Naive thymus-derived CD4-positive, alpha-beta T cell (primary cell): Measurements from ENCODE around the gene TRERF1. TPM values are rescaled to one million over a fixed set of nuclear protein-coding genes. Genes with fewer than 3 reads are reported as not detected.

Experiments used
- ATAC-seq: fragments of 150-1000 bp; cut with Tn5 transposase; 2 replicates; pipeline ENCODE4 v1.10.0; 2021; ENCODE audit warnings: mild to moderate bottlenecking, moderate library complexity
- CTCF ChIA-PET: fragments of 350-600 bp; sonication (Branson Sonifier 250); formaldehyde crosslinking; loops from one replicate; lab custom pipeline; 2021; ENCODE audit warnings: antibody characterized with exemption; lab: Charles Lee
- POLR2A ChIA-PET: fragments of 350-600 bp; sonication (Branson Sonifier 250); formaldehyde crosslinking; loops from one replicate; lab custom pipeline; 2021; ENCODE audit warnings: antibody characterized with exemption, inconsistent platforms; lab: Charles Lee
- DNase-seq, 9 donors: peaks; one replicate each; pipeline versions ENCODE4 v3.0.0 to v3.0.0-alpha.2; 2020 to 2022; ENCODE audit warnings: mixed read lengths in 1 of 9
- H3K27ac ChIP-seq: one replicate; pipeline ENCODE4 v1.7.0; 2013; ENCODE audit warnings: mild to moderate bottlenecking, low read depth, low read length, moderate library complexity
- H3K27me3 ChIP-seq, 2 donors: one replicate each; pipeline ENCODE4 v1.7.0; 2013; ENCODE audit warnings: low read length in 2 of 2, mild to moderate bottlenecking in 2 of 2, moderate library complexity in 2 of 2; ENCODE audit not compliant: control insufficient read depth in 2 of 2, insufficient read depth in 2 of 2
- H3K36me3 ChIP-seq, 3 experiments: 1 replicate in 2 of 3; 2 replicates in 1 of 3; pipeline ENCODE4 v1.7.0; 2013; ENCODE audit warnings: low read length in 3 of 3, mild to moderate bottlenecking in 3 of 3, moderate library complexity in 1 of 3; ENCODE audit not compliant: insufficient read depth in 3 of 3, control insufficient read depth in 2 of 3
- H3K4me1 ChIP-seq, 2 donors: one replicate each; pipeline ENCODE4 v1.7.0; 2013; ENCODE audit warnings: low read length in 2 of 2, mild to moderate bottlenecking in 2 of 2, moderate library complexity in 1 of 2; ENCODE audit not compliant: control insufficient read depth in 2 of 2, insufficient read depth in 2 of 2
- H3K4me3 ChIP-seq: 2 replicates; pipeline ENCODE4 v1.7.0; 2013; ENCODE audit warnings: mild to moderate bottlenecking, low read length
- H3K9me3 ChIP-seq, 3 experiments: 1 replicate in 2 of 3; 2 replicates in 1 of 3; pipeline ENCODE4 v1.7.0; 2013; ENCODE audit warnings: low read length in 3 of 3; ENCODE audit not compliant: control insufficient read depth in 2 of 3
- H3K27ac Mint-ChIP-seq, 9 donors: one replicate each; pipeline ENCODE4 v1.8.0; 2020 to 2022; ENCODE audit warnings: mixed read lengths in 9 of 9, mild to moderate bottlenecking in 8 of 9, moderate library complexity in 5 of 9, inconsistent platforms in 2 of 9
- H3K27me3 Mint-ChIP-seq, 5 donors: one replicate each; pipeline ENCODE4 v1.8.0; 2021 to 2022; ENCODE audit warnings: mixed read lengths in 5 of 5, mild to moderate bottlenecking in 1 of 5
- H3K36me3 Mint-ChIP-seq, 5 donors: one replicate each; pipeline ENCODE4 v1.8.0; 2020 to 2022; ENCODE audit warnings: mixed read lengths in 5 of 5, mild to moderate bottlenecking in 3 of 5, inconsistent platforms in 1 of 5
- H3K4me1 Mint-ChIP-seq, 7 donors: one replicate each; pipeline ENCODE4 v1.8.0; 2020 to 2022; ENCODE audit warnings: mixed read lengths in 7 of 7, mild to moderate bottlenecking in 3 of 7, inconsistent platforms in 1 of 7
- H3K4me3 Mint-ChIP-seq, 10 donors: one replicate each; pipeline ENCODE4 v1.8.0; 2020 to 2022; ENCODE audit warnings: mild to moderate bottlenecking in 10 of 10, mixed read lengths in 10 of 10, moderate library complexity in 6 of 10, inconsistent platforms in 2 of 10
- H3K9me3 Mint-ChIP-seq, 11 donors: one replicate each; pipeline ENCODE4 v1.8.0; 2020 to 2022; ENCODE audit warnings: mixed read lengths in 11 of 11, mild to moderate bottlenecking in 4 of 11, inconsistent platforms in 1 of 11, moderate library complexity in 1 of 11
- intact Hi-C, 2 donors: fragments of 100-400 bp; cut with micrococcal nuclease; formaldehyde crosslinking; loops; one replicate each; pipeline ENCODE4 v1.15.1; 2023
- polyA plus RNA-seq, 2 donors: library from polyadenylated mRNA; unstranded; fragments of 300-500 nt; fragmentation: Illumina TruSeq; gene quantifications; one replicate each; pipeline ENCODE4 v1.2.3, GENCODE V29; 2021
- total RNA-seq, 6 experiments: library from RNA in 5 of 6; stranded (reverse) in 5 of 6; gene quantifications; 1 replicate in 5 of 6; 2 replicates in 1 of 6; pipeline ENCODE4 v1.2.3 and lab custom pipeline; 2021 to 2026

Gene TRERF1
- total and polyA plus RNA-seq, 7 experiments from 2014 or later = 4.8 to 32.4 (median 21.0) TPM

DNA sequence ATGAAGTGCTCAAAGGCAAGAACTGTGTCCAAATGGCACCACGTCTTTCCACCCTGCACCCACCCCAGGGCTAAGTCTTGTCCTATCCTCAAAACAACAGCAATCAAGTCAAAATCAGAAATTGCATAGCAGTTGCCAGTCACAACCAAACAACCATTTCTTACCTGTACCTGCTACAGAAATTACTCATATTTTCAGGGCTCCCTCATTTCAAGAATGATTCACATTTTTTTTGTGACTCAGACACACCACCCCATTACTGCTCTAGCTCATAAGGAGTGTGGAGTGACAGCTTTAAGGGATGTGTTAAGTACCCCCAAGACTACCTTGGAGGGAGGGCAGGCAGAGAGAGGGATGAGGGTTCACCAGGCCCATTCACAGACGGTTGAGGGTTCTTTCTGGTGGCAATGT is 111.7 kb downstream of the TRERF1 start:
- H3K9me3 ChIP-seq = no peaks in the 10 kb centered on the region
- intact Hi-C loops = no loop called here
- H3K9me3 Mint-ChIP-seq = peaks cover 0 to 2% (median 0%) of the 10 kb centered on the region in 11 donors
- peak overlapping the region in 3 of 9 donors; percentile 47 to 79 (median 72) for H3K27ac Mint-ChIP-seq
- peaks cover 0 to 44% (median 17%) of the 10 kb centered on the region in 5 donors for H3K36me3 Mint-ChIP-seq
- POLR2A ChIA-PET = interaction anchor here (0.7 to 1.1 kb wide), 4 partner anchors 26 to 945 kb away, joined by 3 to 4 read pairs (median 3); partner anchors contain the start of gene TRERF1
- no peaks in the 10 kb centered on the region for H3K27me3 Mint-ChIP-seq
- H3K36me3 ChIP-seq = peaks cover 0 to 5% (median 0%) of the 10 kb centered on the region in 3 experiments
- peaks cover 30 to 69% (median 54%) of the 10 kb centered on the region in 7 donors for H3K4me1 Mint-ChIP-seq
- H3K27me3 ChIP-seq = no peaks in the 10 kb centered on the region
- ATAC-seq (no peak), DNase-seq (peak in 1 of 9 donors; percentile 50)
- peaks cover 0 to 12% of the 10 kb centered on the region in 2 donors for H3K4me1 ChIP-seq
- peak overlapping the region in 1 of 10 donors; percentile 37 for H3K4me3 Mint-ChIP-seq
- no peak overlapping the region for H3K4me3 ChIP-seq
- H3K27ac ChIP-seq = no peak overlapping the region
- CTCF ChIA-PET = no interaction called here

DNA sequence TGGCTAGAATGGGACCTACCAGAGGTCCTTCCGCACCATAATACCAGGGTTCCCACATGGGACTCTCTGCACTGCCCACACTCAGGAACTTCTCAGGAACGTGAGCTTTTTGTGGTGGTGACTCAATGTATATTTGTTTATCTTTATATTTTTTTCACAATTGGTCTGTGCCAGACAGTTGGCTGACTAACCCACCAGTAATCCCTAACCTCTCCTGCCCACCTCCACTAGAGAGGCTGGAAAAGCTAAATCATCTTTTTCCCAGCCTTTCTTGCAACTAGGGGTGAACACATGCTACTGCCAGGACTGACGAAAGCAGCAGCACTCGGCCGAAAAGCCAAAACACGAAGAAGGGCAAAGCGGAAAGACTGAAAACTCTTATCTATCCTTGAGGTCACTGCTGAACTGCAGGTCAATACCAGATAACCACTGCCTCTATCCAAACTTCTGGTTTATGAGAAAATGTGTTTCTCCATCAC is 112.9 kb downstream of the TRERF1 start:
- no peak overlapping the region for H3K4me3 ChIP-seq
- Mint-ChIP-seq H3K27ac (peak overlapping the region in 2 of 9 donors; percentile 6 to 35), H3K36me3 (peaks cover 0 to 33% (median 11%) of the 10 kb centered on the region in 5 donors), H3K27me3 (no peaks in the 10 kb centered on the region), H3K4me3 (peak overlapping the region in 1 of 10 donors; percentile 43), H3K4me1 (peaks cover 32 to 66% (median 57%) of the 10 kb centered on the region in 7 donors), H3K9me3 (peaks cover 0 to 2% (median 0%) of the 10 kb centered on the region in 11 donors)
- intact Hi-C loops = no loop called here
- DNase-seq (peak in 1 of 9 donors; percentile 50), ATAC-seq (no peak)
- H3K9me3 ChIP-seq = no peaks in the 10 kb centered on the region
- CTCF ChIA-PET = no interaction called here
- peaks cover 4 to 12% of the 10 kb centered on the region in 2 donors for H3K4me1 ChIP-seq
- H3K27ac ChIP-seq = no peak overlapping the region
- H3K27me3 ChIP-seq = no peaks in the 10 kb centered on the region
- peaks cover 0 to 5% (median 0%) of the 10 kb centered on the region in 3 experiments for H3K36me3 ChIP-seq
- POLR2A ChIA-PET = interaction anchor here (0.9 to 1.1 kb wide), 3 partner anchors 27 to 113 kb away, joined by 3 to 4 read pairs (median 3); partner anchors contain the start of gene TRERF1

GRCh38 chr6:42337985-42338743 is 113.6 kb downstream of the TRERF1 start:
- CTCF ChIA-PET = no interaction called here
- Histone ChIP-seq H3K9me3 (no peaks in the 10 kb centered on the region), H3K27ac (no peak overlapping the region), H3K36me3 (peaks cover 0 to 8% (median 0%) of the 10 kb centered on the region in 3 experiments), H3K4me1 (peaks cover 4 to 12% of the 10 kb centered on the region in 2 donors), H3K4me3 (no peak overlapping the region), H3K27me3 (no peaks in the 10 kb centered on the region)
- Mint-ChIP-seq H3K27ac (peak overlapping the region in 2 of 9 donors; percentile 20 to 60), H3K36me3 (peaks cover 0 to 26% (median 11%) of the 10 kb centered on the region in 5 donors), H3K9me3 (peaks cover 0 to 2% (median 0%) of the 10 kb centered on the region in 11 donors), H3K27me3 (no peaks in the 10 kb centered on the region), H3K4me1 (peaks cover 32 to 67% (median 57%) of the 10 kb centered on the region in 7 donors), H3K4me3 (peak overlapping the region in 1 of 10 donors; percentile 43)
- POLR2A ChIA-PET = no interaction called here
- ATAC-seq = no peak
- DNase-seq = no peak
- intact Hi-C loops = no loop called here

DNA sequence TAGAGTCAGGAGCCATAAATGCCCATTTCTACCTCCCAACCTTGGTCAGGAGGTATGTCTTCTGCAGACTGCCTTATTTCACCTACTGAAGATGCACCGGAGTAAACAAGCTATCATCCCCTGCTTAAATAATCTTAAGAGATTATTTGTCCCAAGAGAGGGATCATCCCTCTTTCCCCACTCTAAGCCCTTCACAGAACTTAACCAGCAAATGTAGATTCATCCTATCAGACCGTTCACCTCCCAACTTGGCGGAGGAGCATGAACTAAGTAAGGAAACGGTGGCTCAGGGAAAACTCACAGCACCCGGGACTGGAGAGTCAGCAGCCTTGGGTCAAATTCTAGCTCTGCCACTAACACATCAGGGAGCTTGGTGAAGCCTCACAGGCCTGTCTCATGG is 115.3 kb downstream of the TRERF1 start:
- ATAC-seq = no peak
- ChIA-PET POLR2A (interaction anchor here (0.6 to 1.1 kb wide), 2 partner anchors 42 to 55 kb away, joined by 3 read pairs; no protein-coding TSS in a partner anchor), CTCF (no interaction called here)
- peaks cover 4 to 10% of the 10 kb centered on the region in 2 donors for H3K4me1 ChIP-seq
- DNase-seq = no peak
- peaks cover 0 to 8% (median 0%) of the 10 kb centered on the region in 3 experiments for H3K36me3 ChIP-seq
- Mint-ChIP-seq H3K27ac (peak overlapping the region in 4 of 9 donors; percentile 12 to 78 (median 18)), H3K4me1 (peaks cover 32 to 71% (median 55%) of the 10 kb centered on the region in 7 donors), H3K36me3 (peaks cover 0 to 24% (median 6%) of the 10 kb centered on the region in 5 donors), H3K4me3 (no peak overlapping the region), H3K9me3 (peaks cover 0 to 1% (median 0%) of the 10 kb centered on the region in 11 donors), H3K27me3 (no peaks in the 10 kb centered on the region)
- no peaks in the 10 kb centered on the region for H3K27me3 ChIP-seq
- H3K4me3 ChIP-seq = no peak overlapping the region
- H3K27ac ChIP-seq = no peak overlapping the region
- no peaks in the 10 kb centered on the region for H3K9me3 ChIP-seq
- intact Hi-C loops = no loop called here

DNA sequence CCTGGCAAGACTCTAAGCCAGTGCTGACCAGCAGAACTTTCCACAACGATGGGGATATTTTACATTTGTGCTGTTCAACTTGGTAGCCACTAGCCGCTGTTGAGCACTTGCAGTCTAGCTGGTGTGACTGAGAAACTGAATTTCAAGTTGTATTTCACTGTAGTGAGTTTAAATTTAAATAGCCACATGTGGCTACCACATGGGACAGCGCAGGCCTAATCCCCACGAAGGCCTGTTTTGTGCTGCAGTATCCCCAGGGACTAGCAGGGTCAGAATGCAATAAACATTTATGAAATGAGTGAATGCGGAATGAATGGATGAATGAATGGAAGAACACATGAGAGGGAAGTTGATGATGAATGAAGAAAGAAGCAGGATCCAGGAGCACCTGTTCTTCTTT is 115.8 kb downstream of the TRERF1 start:
- Histone ChIP-seq H3K4me3 (no peak overlapping the region), H3K27me3 (no peaks in the 10 kb centered on the region), H3K36me3 (peaks cover 0 to 8% (median 0%) of the 10 kb centered on the region in 3 experiments), H3K27ac (no peak overlapping the region), H3K4me1 (peaks cover 4 to 5% of the 10 kb centered on the region in 2 donors), H3K9me3 (no peaks in the 10 kb centered on the region)
- Mint-ChIP-seq H3K36me3 (peaks cover 0 to 24% (median 6%) of the 10 kb centered on the region in 5 donors), H3K27me3 (no peaks in the 10 kb centered on the region), H3K4me3 (no peak overlapping the region), H3K27ac (peak overlapping the region in 3 of 9 donors; percentile 12 to 78 (median 16)), H3K9me3 (peaks cover 0 to 1% (median 0%) of the 10 kb centered on the region in 11 donors), H3K4me1 (peaks cover 36 to 71% (median 54%) of the 10 kb centered on the region in 7 donors)
- ATAC-seq = no peak
- POLR2A ChIA-PET = no interaction called here
- intact Hi-C loops = no loop called here
- no peak for DNase-seq
- CTCF ChIA-PET = no interaction called here

DNA sequence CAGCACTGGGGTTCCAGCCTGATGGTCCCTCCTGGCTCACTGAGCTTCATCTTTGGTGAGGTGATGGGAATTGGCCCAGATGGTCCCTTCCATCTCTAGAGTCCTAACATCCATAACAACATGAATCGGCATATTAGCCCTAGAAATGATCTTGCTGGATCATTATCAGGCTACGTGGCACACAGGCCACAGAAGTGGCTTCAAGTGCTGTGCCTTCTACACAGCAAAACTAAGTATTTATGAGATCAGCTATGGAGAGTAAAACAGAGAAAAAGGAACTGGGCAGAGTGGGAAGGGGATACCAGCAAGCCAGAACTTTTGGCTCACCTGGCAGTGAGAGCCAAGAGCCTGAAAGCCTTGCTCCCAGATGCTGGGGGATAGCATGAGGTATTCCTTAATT is 116.9 kb downstream of the TRERF1 start:
- peak overlapping the region in 2 of 9 donors; percentile 45 to 53 for H3K27ac Mint-ChIP-seq
- peaks cover 0 to 1% (median 0%) of the 10 kb centered on the region in 11 donors for H3K9me3 Mint-ChIP-seq

More for the DNA sequence above, 116.9 kb downstream of the TRERF1 start:
- H3K27me3 ChIP-seq = no peaks in the 10 kb centered on the region
- H3K36me3 Mint-ChIP-seq = peaks cover 0 to 28% (median 6%) of the 10 kb centered on the region in 5 donors
- no peak for ATAC-seq
- POLR2A ChIA-PET = no interaction called here
- peaks cover 0 to 8% (median 0%) of the 10 kb centered on the region in 3 experiments for H3K36me3 ChIP-seq
- H3K27ac ChIP-seq = no peak overlapping the region
- H3K27me3 Mint-ChIP-seq = no peaks in the 10 kb centered on the region
- intact Hi-C loops = no loop called here
- DNase-seq = no peak
- no peak overlapping the region for H3K4me3 Mint-ChIP-seq
- peaks cover 37 to 68% (median 48%) of the 10 kb centered on the region in 7 donors for H3K4me1 Mint-ChIP-seq
- H3K4me1 ChIP-seq = peaks cover 0 to 4% of the 10 kb centered on the region in 2 donors
- no peak overlapping the region for H3K4me3 ChIP-seq
- CTCF ChIA-PET = no interaction called here
- no peaks in the 10 kb centered on the region for H3K9me3 ChIP-seq
